ENCODE results near the gene LRRC8B.

Gene LRRC8B

DNA sequence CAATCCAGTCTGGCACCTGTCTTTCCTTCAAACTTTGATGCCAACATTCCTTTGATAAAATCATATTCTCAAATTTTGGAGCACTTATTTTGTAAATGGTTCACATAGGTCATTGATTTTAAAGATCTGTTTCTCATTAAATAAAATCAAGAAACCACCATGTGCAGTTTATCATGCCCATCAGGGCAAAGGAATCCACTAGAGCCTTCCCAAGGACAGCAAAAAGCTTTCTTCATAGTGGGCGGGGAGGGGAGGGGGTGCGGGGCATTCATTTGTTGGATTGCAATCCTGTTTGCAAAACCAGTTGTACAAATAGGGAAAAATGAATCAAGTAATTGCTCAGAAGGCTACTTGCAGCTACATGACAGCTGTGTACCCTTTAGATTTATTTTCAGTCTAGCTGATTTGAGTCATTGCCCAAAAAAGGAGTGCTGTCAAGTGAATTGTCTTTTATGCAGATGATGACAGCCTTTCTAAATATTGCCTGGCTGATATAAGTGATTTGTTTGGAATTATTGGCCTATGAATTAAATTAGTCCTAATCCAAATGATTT, 23.0 kb downstream of the LRRC8B start:
- DNase-seq (ENCODE audit: low read depth in 2 of 2): no peak

DNA sequence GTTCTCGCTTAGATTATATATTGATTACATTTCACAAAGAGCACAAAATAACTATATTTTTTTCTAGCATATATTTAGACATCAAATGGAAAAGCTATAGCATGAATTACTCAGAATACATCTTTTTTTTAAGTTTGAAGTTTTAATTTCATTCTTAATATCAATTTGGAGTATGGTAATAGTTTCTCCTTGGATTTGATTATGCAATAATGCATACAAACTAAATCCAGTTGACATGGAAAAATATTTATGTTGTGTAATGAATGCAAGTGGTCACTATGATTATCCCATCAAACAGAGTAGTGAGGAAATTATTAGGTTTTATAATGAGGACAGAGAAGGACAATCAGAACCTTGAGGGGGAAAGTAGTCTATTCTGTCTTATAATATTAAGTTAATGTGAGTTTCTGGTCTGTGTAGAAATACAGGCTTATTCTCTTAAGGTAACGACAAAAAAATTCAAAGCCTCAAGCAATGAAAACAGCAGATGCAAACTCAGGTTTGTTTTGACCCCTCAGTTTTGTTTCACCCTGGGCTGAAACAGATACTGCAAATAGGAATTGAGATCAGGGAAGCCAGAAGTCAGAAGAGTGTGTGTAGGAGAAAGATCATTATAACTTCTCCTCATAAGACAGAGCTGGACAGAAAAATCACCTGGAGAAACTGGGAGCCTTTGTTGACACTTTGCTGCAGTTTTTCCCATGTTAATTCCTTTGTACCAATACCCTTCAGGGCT, 23.7 kb downstream of the LRRC8B start:
- no peak for DNase-seq (ENCODE audit: low read depth in 2 of 2)

- no peak for DNase-seq (ENCODE audit: low read depth in 2 of 2)
These were observed 26.4 kb downstream of the LRRC8B start for GRCh38 chr1:89550995-89551394.

GRCh38 chr1:89552471-89553081, 27.9 kb downstream of the LRRC8B start:
- DNase-seq (ENCODE audit: low read depth in 2 of 2): no peak

- no peak for DNase-seq (ENCODE audit: low read depth in 2 of 2)
These were observed 28.5 kb downstream of the LRRC8B start for GRCh38 chr1:89553157-89553556.

GRCh38 chr1:89555550-89555949, 30.9 kb downstream of the LRRC8B start:
- DNase-seq (ENCODE audit: low read depth in 2 of 2): no peak

DNA sequence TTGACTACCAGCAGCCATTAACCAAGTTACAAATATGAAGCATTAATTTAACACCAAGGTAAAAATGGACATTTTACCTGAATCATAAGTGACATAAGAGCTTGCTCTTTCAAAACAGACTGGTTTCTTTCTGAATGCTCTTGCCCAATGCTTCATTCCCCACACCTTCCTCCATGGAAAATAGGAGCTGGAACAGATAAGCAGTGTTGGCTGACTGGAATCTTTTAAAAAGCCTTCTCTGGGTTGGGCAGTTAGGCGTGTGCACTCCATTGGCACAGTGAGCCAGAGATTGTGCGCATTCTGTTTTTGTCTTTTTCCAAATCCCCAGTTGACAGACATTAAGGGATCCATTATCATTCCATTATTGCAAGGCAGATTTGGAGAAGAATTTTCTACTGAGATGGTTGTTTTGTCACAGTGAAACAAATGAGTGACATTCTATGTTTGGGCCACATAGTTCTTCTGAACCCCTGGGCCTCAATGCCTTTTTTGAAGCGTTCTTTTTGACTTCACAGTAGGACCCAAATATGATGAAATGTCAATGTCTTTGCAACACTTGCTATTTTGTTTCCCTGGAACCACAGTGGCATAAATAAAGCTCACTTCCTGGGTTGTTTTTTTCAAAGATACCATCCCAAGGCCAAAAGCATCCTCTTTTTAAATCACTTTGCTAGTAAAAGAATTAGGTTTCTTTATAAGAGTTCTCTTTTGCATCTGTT, 32.3 kb downstream of the LRRC8B start:
- no peak for DNase-seq (ENCODE audit: low read depth in 2 of 2)

DNA sequence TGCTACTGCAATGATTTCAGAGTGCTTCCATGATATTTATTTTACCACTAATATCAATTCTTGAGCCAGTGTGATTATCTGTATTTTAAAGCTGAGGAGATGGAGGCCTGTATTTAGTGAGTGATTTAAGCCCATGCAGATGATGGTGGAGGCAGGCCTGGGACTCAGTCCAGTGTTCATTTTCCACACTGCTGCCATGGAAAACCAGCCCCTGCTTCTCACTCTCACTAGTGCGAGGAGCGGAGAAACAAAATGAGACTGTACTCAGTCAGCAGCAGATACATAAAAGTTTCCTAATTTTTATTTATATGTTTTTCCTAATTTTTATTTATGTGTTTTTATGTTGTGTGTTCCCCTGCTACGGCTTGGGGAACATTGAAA, 32.8 kb downstream of the LRRC8B start:
- no peak for DNase-seq (ENCODE audit: low read depth in 2 of 2)

DNA sequence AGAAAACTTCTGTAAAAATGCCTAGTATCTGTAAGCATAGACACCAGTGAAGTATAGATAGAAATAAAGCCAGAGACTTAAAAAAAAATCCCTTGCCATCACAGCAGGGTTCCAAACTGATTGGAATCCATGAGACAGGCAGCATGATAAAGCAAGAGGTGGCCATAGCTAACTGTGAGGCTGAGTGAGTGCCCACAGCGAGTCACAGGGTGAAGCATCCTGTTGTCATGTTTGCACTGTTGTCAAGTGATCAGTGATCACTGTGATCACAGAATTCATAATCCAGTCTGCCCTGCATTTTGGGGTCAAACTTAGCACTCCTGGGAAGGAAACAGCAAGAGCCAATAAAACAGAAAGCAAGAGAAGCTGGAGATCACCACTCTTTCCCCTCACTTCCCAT, 33.3 kb downstream of the LRRC8B start:
- DNase-seq (ENCODE audit: low read depth in 2 of 2): no peak

DNA sequence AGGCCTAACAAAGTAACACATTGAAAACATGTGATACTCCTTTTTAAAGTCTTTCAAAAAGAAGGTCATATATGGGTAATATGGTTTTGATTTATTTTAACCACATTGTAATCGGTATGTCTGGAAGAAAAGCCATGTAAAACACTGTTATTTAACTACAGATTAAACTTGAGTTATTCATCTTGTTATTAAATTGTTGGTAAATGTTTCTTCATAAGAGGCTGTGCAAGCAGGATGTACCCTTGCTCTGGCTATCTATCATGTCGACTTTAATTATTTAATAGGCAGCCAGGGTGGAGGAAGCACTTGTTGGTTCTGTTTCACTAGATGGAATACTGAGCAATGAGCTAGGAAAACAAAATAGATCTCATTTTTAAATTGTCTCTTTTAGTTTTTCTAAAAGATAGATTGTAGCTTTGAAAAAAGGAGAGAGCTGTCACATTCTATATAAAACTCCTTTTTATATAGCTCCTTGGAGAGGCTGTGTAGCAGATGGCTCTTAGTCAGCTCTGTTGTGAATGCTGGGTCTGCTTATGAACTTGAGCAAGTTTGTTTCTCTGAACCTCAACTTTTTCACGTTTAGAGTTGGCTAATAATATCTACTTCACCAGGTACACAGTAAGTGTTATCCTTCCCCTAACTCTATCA, 39.5 kb downstream of the LRRC8B start:
- DNase-seq (ENCODE audit: low read depth in 2 of 2): no peak

DNA sequence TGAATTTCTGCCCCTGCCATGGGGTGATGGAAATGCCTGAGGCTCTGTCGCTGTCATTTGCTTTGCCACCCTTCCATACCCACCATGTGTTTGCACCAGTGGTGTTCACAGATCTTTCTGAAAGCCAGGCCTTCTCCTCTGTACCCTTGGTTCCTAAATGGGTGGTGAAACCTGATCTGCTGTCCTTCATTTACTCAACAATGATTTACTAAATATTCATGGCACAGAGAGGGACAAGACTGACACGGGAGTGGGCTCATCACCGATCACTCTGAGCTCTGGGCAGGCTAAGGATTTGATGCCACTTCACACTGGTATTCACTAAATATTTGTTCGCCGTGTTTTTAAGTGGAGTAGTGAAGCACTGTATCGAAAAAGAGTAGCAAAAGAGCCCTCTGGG, 40.9 kb downstream of the LRRC8B start:
- no peak for DNase-seq (ENCODE audit: low read depth in 2 of 2)

DNA sequence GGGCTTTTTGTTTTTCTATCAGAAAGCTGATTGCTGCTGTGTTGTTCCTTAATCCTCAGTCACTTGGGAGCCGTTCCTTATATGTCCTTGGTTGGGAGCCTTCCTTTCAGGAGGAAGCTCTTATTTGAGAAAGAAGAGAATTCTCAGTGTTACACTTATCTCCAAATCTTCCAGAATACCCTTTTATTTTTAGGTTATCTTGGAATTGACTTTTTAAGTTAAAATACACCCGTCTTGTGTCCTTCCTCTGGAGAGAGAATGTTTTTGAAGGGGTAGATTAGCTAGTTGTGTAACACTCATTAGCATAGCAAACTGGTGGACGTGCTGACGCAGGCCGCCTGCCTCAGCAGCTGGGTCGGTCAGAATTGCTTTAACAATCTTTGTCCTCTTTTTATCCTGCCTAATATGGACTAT, 42.1 kb downstream of the LRRC8B start:
- DNase-seq (ENCODE audit: low read depth in 2 of 2): no peak

DNA sequence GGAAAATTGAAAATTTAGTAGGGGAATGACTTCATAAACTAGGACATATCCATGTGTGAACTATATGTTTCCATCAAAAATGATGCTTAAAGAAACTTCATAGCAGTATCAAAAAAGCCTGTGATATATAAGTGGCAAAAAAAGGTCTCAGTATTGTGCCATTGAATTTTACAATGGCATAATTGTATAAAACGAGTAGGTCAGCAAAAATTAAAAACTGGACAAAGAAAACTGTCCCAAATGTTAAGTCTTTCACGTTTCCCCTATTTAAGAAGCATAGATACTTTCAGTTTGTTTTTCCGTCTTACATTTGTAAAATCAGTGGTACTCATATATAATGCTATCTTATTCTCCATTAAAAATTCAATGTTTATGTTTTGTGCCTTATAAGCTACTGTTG, 43.2 kb downstream of the LRRC8B start:
- DNase-seq (ENCODE audit: low read depth in 2 of 2): no peak

GRCh38 chr1:89573410-89573809, 48.8 kb downstream of the LRRC8B start:
- no peak for DNase-seq (ENCODE audit: low read depth in 2 of 2)

- no peak for DNase-seq (ENCODE audit: low read depth in 2 of 2)
These were observed 50.0 kb downstream of the LRRC8B start for GRCh38 chr1:89574621-89575020.

- DNase-seq (ENCODE audit: low read depth in 2 of 2): no peak
These were observed 50.6 kb downstream of the LRRC8B start for GRCh38 chr1:89575207-89575606.

- DNase-seq (ENCODE audit: low read depth in 2 of 2): no peak
These were observed 51.4 kb downstream of the LRRC8B start for GRCh38 chr1:89576013-89576412.

- DNase-seq (ENCODE audit: low read depth in 2 of 2): no peak
These were observed 53.5 kb downstream of the LRRC8B start for GRCh38 chr1:89578151-89578550.

DNA sequence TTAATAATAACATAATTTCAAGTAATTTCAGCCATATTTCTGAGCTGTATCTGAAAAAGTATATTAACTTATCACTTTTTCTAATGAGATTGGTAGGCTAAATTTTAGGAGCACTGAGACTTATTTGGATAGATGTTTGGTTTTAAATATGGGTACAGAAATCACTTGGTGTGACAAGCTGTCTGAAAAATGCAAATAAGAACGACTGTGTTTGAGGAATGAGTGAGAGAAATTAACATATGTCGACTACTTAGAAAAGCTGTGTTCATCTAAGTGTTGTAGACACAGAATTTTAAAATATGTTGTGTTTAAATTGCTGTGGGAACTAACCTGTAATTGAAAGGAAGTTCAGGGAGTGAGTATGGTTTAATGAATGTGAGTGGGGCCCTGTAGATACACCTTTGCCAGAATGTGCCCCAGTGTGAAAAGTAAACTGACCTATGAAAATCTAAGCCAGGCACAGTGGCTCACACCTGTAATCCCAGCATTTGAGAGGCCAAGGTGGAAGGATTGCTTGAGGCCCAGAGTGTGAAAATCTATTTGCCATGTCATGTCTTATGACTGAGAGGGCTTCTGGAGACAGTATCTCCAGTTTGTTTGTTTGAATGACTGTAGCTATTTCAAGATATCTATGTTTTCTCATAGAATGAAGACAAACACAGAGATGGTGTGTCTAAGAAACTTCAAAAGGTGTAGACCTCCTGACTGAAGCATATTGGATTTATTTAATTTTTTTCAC, 54.5 kb downstream of the LRRC8B start:
- DNase-seq (ENCODE audit: low read depth in 2 of 2): no peak

DNA sequence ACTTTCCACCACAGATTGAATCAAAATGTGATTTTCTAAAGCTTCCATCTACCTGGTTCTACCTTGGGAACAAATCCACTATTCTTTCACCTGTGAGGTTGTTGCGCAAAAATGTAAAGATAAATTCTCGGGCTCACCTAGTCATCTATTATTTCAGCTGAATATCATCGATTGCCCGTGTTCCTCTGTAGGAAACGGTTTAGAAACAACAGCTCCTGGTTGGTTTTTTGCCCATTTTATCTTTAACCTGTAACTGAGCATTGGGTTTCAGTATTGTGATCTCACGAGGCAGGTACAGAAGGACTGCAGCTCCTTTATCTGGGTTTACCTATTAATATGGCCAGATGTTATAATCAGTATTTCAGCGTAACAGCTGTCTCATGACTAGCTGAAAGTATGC, 55.4 kb downstream of the LRRC8B start:
- no peak for DNase-seq (ENCODE audit: low read depth in 2 of 2)

DNA sequence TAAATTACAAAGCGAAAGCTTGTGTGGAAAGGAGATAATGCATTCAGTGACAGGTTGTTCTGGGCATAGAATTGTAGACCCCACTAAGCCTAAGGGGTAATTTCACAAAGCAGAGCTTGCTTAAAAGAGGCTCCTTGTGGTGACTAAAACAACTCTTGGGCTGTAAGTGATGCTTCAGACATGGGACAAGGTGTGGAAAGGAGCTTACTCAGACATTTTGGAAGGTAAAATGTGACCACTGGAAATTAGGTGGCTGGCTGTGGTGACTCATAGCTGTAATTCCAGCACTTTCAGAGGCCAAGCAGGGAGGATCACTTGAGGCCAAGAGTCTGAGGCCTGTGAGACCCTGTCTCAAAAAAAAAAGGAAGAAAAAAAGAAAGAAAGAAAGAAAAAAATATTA, 57.2 kb downstream of the LRRC8B start:
- DNase-seq (ENCODE audit: low read depth in 2 of 2): no peak

DNA sequence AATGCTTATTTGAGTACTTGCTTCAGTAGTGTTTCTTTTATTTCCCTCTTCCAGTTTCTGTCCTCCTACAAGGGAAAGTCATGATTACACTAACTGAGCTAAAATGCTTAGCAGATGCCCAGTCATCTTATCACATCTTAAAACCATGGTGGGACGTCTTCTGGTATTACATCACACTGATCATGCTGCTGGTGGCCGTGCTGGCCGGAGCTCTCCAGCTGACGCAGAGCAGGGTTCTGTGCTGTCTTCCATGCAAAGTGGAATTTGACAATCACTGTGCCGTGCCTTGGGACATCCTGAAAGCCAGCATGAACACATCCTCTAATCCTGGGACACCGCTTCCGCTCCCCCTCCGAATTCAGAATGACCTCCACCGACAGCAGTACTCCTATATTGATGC, 57.9 kb downstream of the LRRC8B start:
- no peak for DNase-seq (ENCODE audit: low read depth in 2 of 2)
